GM12873 (cell line): ENCODE results near the gene N4BP3.

Source experiments
- TF ChIP-seq, protein P1 (sequence below): IDR thresholded peaks from 2 replicates; pipeline ENCODE4 v1.5.1; 2012; ENCODE audit warnings: low read depth, mild to moderate bottlenecking, moderate library complexity, low read length, control low read depth; ENCODE audit not compliant: insufficient read depth; ENCODE audit errors: missing control alignments

N4BP3 gene

DNA sequence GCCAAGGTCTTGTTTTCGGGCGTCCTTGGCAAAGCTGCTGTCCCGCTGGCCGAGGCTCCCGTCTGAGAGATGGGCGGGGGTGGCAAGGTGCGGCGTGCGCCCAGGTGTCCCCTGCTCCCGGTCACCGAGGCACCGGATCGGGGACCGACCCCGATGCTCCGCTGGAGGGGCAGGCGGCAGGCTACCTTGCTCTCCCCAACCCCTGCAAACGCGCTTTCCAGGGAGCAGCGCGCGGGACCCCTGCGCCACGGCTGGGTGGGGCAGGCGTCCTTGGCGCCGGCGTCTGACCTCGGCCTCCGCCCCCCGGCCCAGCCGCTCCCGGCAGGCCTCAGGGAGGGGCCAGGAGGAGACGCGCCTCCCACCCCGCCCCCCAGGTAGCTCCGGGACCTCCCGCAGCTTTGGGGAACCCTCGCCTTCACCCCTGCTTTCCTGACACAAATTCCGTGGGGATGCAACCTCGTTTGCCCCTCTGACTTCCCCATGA, 551 bp downstream of the N4BP3 start:
- TF ChIP-seq, protein P1, sequence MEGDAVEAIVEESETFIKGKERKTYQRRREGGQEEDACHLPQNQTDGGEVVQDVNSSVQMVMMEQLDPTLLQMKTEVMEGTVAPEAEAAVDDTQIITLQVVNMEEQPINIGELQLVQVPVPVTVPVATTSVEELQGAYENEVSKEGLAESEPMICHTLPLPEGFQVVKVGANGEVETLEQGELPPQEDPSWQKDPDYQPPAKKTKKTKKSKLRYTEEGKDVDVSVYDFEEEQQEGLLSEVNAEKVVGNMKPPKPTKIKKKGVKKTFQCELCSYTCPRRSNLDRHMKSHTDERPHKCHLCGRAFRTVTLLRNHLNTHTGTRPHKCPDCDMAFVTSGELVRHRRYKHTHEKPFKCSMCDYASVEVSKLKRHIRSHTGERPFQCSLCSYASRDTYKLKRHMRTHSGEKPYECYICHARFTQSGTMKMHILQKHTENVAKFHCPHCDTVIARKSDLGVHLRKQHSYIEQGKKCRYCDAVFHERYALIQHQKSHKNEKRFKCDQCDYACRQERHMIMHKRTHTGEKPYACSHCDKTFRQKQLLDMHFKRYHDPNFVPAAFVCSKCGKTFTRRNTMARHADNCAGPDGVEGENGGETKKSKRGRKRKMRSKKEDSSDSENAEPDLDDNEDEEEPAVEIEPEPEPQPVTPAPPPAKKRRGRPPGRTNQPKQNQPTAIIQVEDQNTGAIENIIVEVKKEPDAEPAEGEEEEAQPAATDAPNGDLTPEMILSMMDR = no peak

DNA sequence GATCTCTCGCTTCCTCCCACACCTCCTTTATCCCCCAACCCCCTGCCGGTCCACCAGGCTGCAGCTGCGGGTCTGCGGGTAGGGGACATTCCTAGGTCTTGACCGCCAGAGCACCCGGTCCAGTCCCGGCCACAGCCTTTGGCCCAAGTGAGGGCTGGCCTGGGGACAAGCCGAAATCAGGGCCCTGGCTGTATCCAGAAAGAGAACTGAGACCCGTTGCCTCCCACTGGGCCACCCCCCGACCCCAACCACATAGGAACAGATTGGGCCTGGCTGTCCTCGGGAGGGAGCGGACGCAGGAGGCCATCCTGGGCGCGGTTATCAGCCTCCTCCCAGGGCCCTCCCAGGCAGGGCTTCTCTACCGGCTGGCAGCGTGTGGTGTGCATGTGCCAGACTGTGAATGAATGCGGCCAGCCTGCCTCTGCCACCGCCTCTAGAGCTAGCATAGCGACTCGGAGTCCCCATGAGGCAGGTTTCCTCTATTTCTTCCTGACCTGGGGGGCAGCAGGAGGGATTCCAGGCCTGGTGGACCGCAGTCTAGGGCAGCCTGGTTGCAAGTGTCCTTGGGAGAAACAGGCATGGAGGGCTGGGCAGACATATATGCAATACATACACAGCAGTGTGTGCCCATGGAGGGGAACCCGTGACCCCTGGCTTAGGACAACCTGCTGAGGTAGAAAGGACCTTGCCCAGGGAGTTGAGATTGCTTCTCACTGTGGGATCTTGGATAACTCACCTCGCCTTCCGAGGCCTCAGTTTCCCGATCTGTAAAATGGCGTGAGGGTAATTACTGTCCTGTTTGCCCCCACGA, 1.2 kb downstream of the N4BP3 start:
- TF ChIP-seq, protein P1 = no peak

DNA sequence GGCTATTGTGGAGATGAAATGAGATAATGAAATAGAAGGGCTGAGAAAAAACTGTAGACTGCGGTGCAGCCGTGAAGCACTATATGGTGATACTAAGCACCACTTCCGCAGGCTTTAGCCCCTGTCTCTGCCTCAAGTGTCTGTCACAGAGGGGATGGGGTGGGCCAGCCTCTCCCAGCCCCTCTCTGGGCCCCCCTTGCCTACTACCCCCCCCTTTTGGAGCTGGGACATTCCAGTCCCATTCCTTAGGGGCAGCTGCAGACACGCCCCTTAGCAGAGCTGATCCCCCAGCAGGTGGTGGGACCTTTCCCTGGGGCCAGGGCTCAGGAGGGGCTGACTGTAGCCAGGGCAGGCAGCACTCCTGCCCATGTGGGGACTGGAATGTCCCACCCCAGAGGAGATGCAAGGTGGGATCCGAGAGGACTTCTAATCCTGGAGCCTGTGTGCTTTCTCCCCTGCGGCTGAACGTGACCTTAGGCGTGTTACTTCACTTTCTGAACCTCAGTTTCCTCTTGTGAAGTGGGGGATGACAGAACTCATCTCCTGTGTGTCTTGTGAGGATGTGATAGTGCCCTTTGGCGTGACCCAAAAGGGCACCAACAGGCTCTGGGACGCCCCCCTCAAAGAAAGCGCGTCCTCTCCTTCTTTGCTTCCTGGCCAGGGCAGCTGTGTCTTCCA, 1.9 kb downstream of the N4BP3 start:
- TF ChIP-seq, protein P1 = no peak

DNA sequence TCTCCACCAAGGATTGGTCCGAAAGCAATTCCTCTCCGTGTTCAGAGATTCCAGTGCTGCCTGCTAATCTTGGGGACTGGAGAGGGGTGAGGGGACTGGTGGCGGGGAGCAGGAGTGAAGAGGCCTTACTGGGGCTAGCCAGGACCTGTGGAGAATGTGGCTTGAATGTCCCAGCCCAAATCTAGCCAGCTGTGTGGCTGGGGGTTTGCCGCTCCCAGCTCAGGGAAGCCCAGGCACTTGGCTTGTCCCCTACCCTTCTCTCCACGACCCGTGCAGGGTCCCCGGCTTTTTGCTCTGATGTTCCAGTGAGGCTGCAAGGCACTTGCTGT, 2.4 kb downstream of the N4BP3 start:
- TF ChIP-seq, protein P1 = no peak

DNA sequence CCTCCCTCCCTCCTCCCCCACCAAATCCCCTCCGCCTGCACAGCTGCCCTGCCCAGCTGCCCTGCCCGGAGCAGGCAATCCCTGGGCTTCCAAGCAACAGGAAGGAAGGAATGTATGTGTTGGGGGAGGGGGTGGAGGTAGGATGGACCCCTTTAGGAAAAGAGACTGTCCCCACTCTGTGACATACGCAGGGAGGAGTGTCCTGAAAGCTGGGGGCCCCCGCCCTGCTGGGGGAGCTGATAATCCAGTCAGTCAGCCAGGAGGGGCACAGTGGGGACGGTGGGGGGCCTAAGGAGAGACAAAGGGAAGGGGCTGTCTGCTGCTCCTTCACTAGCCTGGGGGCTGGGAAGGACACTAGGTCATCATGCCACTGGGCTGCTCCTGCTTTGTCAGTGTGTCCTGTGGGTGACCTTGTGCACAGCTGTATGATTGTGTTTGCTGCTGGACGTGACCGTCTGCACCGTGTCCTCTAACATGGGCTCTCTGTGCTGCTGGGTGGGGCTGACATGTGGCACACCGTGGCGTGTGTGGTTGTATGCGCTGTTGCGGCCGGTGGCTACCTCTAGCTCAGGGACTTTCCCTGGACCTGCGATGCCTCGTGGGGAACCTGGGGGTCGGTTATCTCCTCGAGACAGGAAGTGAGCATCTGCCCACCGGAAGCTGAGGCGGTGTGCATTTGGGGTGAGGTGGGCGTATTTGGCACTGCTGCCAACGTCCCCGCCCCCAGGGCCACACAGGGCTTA, 3.0 kb downstream of the N4BP3 start:
- TF ChIP-seq, protein P1 = no peak

DNA sequence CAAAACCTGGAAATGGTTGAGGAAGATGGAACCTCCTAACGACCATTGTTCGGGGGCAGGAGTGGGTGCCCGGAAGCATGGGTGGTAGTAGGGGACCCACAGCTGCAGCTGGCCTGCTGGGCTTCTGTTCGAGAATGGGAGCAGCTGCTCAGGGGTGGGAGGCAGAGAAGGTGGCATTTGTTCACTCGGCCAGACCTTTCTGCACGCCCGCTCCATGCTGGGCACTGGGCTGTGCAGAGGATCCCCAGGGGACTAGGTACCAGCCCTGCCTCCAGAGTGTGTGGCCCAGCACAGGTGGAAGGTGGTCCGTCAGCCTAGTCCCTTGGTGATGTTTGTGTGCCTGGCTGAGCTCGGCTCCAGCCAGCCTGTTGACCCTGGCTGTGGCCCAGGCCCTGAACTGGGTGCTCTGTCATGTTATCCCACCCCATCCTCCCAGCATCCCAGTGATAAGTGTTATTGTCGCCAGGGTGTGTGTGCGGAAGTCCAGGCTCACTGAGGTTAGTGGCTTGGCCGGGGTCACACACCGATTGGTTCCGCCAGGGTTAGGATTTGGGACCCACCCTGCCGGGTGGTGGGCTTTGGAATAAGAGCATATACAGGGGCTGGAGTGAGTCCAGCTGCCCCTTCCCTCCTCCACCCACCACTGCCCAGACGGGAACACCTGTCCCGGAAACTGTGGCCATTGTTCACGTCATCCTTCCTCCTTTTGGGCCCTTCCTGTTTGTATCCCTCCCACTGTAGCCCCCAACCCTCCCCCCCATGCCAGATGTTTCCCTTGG, 4.8 kb downstream of the N4BP3 start:
- TF ChIP-seq, protein P1 = no peak
